ENCODE results near the gene GARIN5A. TPM values are rescaled to one million over a fixed set of nuclear protein-coding genes. Genes with fewer than 3 reads are reported as not detected.

Gene GARIN5A
- total and polyA plus RNA-seq, 5 donors from 2014 or later: 0.39 to 0.83 (median 0.64) TPM; not detected in 2

DNA sequence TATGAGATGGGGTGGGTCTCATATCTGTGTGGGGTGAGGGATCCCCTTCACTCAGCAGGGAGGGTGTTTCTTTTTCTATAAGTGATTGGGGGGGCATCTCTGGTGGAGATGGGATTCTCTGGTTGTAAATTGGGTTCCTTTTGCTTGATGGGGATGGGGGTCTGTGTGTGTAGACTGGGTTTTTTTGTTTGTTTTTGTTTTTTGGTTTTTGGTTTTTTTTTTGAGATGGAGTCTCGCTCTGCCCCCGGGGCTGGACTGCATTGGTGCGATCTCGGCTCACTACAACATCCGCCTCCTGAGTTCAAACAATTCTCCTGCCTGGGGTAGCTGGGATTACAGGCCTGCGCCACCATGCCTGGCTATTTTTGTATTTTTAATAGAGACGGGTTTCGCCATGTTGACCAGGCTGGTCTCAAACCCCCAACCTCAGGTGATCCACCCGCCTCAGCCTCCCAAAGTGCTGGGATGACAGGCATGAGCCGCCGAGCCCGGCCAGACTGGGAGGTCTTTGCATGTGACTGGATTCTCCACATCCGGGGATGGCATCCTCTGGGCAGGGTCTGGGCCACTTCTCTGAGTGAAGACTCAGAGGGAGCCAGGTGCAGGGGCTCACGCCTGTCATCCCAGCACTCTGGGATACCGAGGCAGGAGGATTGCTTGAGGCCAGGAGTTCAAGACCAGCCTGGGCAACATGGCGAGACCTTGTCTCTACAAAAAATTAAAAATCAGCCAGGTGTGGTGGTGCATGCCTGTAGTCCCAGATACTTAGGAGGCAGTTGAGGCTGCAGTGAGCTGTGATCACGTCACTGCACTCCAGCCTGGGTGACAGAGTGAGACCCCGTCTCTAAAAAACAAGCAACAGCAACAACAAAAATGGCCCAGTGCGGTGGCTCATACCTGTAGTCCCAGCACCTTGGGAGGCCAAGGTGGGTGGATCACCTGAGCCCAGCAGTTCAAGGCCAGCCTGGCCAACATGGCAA lies 43.2 kb downstream of the GARIN5A start:
- Mint-ChIP-seq H3K4me1 (peaks cover 0 to 23% (median 7%) of the 10 kb centered on the region in 4 donors), H3K9me3 (peaks cover 0 to 4% (median 0%) of the 10 kb centered on the region in 7 donors), H3K4me3 (peak overlapping the region; percentile 55 to 92 (median 74)), H3K36me3 (no peaks in the 10 kb centered on the region), H3K27ac (no peak overlapping the region), H3K27me3 (peaks cover 41% of the 10 kb centered on the region)
- Histone ChIP-seq H3K27ac (ENCODE audit: insufficient read depth, low read length, poor library complexity, severe bottlenecking) (no peak overlapping the region), H3K4me3 (ENCODE audit: low read depth, low read length) (no peak overlapping the region), H3K36me3 (ENCODE audit: control insufficient read depth, insufficient read depth, low read length) (no peaks in the 10 kb centered on the region), H3K4me1 (ENCODE audit: control insufficient read depth, insufficient read depth, low read length, poor library complexity, severe bottlenecking) (peaks cover 11% of the 10 kb centered on the region), H3K9me3 (ENCODE audit: control insufficient read depth in 2 of 2, low read length in 2 of 2) (no peaks in the 10 kb centered on the region), H3K27me3 (ENCODE audit: control insufficient read depth, insufficient read depth, low read length) (no peaks in the 10 kb centered on the region)
- ATAC-seq (ENCODE audit: low read depth in 2 of 2) (no peak), DNase-seq (no peak)

DNA sequence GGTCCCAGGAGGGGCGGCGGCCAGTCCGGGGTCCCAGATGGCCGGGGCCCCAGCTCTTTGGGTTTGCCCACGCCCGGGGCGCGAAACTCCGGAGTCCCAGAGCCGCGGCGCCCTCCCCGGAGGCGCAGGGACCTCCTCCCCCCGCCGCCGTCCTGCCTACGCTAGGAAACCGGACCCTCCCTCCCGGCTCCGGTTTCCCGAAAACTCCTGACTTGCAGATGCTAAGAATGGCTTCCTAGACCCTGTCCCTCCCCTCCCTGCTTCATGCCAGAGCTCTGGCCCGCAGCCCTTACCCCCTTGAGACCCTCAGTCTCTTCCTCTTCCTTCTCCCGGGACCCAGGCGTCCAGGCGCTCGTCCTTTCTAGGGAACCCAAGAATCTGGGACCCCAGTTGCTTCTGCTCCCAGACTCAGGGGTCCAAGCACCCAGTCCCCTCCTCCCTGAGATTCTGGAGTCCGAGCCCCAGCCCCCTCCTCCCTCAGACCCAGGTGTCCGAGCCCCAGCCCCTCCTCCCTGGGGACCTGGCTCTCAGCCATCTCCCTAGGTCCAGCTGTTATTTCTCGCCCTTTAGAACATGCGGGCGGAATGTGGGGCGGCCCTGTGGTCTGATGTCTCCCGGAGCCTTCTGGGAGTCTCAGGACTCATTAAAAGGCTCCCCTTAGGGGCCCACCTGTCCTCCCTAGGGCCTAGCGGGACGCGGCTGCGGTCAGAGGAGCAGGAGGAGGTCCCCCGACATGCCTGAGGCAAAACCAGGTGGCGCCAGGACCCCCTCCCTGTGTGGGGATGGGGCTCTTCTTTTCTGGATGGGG lies 44.2 kb downstream of the GARIN5A start, which contains the start of gene MYBPC2:
TSS of gene MYBPC2 (plus strand) at position 672 of the 808 bp plus-strand sequence. CDS start at position 734, 62 bp downstream.
- Histone ChIP-seq H3K4me3 (ENCODE audit: low read depth, low read length) (peak within 1 kb of the TSS; percentile 85), H3K27ac (ENCODE audit: insufficient read depth, low read length, poor library complexity, severe bottlenecking) (peak within 1 kb of the TSS; percentile 65), H3K9me3 (ENCODE audit: control insufficient read depth in 2 of 2, low read length in 2 of 2) (no peaks in the 10 kb centered on the region), H3K27me3 (ENCODE audit: control insufficient read depth, insufficient read depth, low read length) (no peaks in the 10 kb centered on the region), H3K4me1 (ENCODE audit: control insufficient read depth, insufficient read depth, low read length, poor library complexity, severe bottlenecking) (peaks cover 11% of the 10 kb centered on the region), H3K36me3 (ENCODE audit: control insufficient read depth, insufficient read depth, low read length) (no peaks in the 10 kb centered on the region)
- H3K27me3 Mint-ChIP-seq: peaks cover 34% of the 10 kb centered on the region
- H3K9me3 Mint-ChIP-seq: peaks cover 0 to 4% (median 0%) of the 10 kb centered on the region in 7 donors
- H3K36me3 Mint-ChIP-seq: no peaks in the 10 kb centered on the region
- no peak for ATAC-seq (ENCODE audit: low read depth in 2 of 2)
- H3K4me3 Mint-ChIP-seq: peak within 1 kb of the TSS; percentile 93 to 96 (median 94)
- peak within 1 kb of the TSS in 2 of 3 donors; percentile 81 to 89 for H3K27ac Mint-ChIP-seq
- DNase-seq: no peak
- peaks cover 0 to 23% (median 7%) of the 10 kb centered on the region in 4 donors for H3K4me1 Mint-ChIP-seq

DNA sequence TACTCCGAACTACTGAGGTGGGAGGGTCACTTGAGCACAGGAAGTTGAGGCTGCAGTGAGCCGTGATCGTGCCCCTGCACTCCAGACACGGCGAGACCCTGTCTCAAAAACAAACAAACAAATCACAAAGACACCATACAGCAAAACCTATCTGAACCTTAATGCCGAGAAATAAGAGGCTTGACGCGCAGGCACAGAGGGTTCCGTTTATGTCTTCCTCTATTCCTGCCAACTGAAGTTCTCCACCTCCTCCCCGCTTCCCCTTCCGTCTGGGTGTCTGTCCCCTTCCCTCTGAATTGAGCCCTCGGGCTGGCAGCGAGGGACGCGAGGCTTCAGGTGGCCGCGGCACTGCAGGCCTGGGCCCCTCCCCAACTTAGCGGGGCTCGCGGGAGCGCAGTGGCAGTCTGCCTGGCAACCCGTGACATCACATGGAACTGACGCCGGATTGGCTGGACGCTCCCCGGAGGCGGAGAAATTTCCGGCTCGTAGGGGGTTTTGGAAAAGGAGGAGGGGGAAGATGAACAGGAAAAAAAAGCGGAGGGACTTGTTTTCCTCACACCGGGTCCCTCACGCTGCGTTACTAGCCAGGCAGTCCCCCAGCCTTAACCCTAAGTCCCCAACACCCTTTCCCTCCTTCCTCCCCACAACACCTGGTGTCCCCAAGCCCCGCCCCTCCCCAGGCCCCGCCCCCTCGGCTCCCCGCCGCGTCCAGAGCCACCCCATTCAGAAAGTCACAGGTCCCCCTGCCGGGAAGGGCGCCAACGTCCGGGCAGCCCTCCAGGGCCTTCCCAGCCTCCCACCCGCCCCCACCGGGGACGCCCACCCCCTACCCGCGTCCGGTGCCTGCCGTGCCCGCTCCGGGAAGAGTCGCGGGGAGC lies 45.1 kb downstream of the GARIN5A start:
- H3K27me3 Mint-ChIP-seq: peaks cover 34% of the 10 kb centered on the region
- no peaks in the 10 kb centered on the region for H3K27me3 ChIP-seq (ENCODE audit: control insufficient read depth, insufficient read depth, low read length)

DNA sequence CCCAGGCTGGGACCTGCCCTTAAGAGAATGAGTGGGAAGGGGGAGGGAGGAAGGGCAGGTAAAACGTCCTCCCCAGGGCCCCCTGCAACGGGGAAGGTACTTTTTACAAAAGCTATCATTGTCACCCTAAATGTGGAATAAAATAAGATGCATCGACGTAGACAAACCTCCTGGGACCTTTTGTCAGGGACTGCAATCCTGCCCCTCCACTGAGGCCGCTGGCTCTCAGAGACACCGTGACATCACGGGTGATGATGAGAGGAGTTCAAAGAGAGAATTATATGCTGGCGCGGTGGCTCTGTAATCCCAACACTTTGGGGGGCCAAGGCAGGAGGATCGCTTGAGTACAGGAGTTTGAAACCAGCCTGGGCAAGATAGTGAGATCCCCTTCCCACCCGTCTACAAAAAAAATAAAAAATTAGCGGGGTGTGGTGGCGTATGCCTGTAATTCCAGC lies 45.7 kb downstream of the GARIN5A start:
- H3K9me3 ChIP-seq (ENCODE audit: control insufficient read depth in 2 of 2, low read length in 2 of 2): no peaks in the 10 kb centered on the region
- H3K4me3 ChIP-seq (ENCODE audit: low read depth, low read length): peak overlapping the region; percentile 85
- no peak for ATAC-seq (ENCODE audit: low read depth in 2 of 2)
- H3K27me3 ChIP-seq (ENCODE audit: control insufficient read depth, insufficient read depth, low read length): no peaks in the 10 kb centered on the region
- H3K36me3 Mint-ChIP-seq: no peaks in the 10 kb centered on the region
- H3K27me3 Mint-ChIP-seq: peaks cover 29% of the 10 kb centered on the region
- H3K4me1 Mint-ChIP-seq: peaks cover 0 to 23% (median 7%) of the 10 kb centered on the region in 4 donors
- no peaks in the 10 kb centered on the region for H3K36me3 ChIP-seq (ENCODE audit: control insufficient read depth, insufficient read depth, low read length)
- H3K4me3 Mint-ChIP-seq: peak overlapping the region; percentile 93 to 96 (median 94)
- DNase-seq: no peak
- H3K4me1 ChIP-seq (ENCODE audit: control insufficient read depth, insufficient read depth, low read length, poor library complexity, severe bottlenecking): peaks cover 11% of the 10 kb centered on the region
- no peak overlapping the region for H3K27ac ChIP-seq (ENCODE audit: insufficient read depth, low read length, poor library complexity, severe bottlenecking)
- H3K27ac Mint-ChIP-seq: peak overlapping the region in 2 of 3 donors; percentile 81 to 89
- H3K9me3 Mint-ChIP-seq: peaks cover 0 to 4% (median 0%) of the 10 kb centered on the region in 7 donors

More for the DNA sequence above, 45.1 kb downstream of the GARIN5A start:
- Mint-ChIP-seq H3K9me3 (peaks cover 0 to 4% (median 0%) of the 10 kb centered on the region in 7 donors), H3K4me1 (peaks cover 0 to 23% (median 7%) of the 10 kb centered on the region in 4 donors), H3K36me3 (no peaks in the 10 kb centered on the region), H3K4me3 (peak overlapping the region; percentile 93 to 96 (median 94)), H3K27ac (peak overlapping the region in 2 of 3 donors; percentile 81 to 89)
- Histone ChIP-seq H3K9me3 (ENCODE audit: control insufficient read depth in 2 of 2, low read length in 2 of 2) (no peaks in the 10 kb centered on the region), H3K36me3 (ENCODE audit: control insufficient read depth, insufficient read depth, low read length) (no peaks in the 10 kb centered on the region), H3K4me1 (ENCODE audit: control insufficient read depth, insufficient read depth, low read length, poor library complexity, severe bottlenecking) (peaks cover 11% of the 10 kb centered on the region), H3K4me3 (ENCODE audit: low read depth, low read length) (peak overlapping the region; percentile 85), H3K27ac (ENCODE audit: insufficient read depth, low read length, poor library complexity, severe bottlenecking) (peak overlapping the region; percentile 65)
- peak; percentile 81 to 87 (median 82) for DNase-seq
- ATAC-seq (ENCODE audit: low read depth in 2 of 2): peak; percentile 88 to 92

DNA sequence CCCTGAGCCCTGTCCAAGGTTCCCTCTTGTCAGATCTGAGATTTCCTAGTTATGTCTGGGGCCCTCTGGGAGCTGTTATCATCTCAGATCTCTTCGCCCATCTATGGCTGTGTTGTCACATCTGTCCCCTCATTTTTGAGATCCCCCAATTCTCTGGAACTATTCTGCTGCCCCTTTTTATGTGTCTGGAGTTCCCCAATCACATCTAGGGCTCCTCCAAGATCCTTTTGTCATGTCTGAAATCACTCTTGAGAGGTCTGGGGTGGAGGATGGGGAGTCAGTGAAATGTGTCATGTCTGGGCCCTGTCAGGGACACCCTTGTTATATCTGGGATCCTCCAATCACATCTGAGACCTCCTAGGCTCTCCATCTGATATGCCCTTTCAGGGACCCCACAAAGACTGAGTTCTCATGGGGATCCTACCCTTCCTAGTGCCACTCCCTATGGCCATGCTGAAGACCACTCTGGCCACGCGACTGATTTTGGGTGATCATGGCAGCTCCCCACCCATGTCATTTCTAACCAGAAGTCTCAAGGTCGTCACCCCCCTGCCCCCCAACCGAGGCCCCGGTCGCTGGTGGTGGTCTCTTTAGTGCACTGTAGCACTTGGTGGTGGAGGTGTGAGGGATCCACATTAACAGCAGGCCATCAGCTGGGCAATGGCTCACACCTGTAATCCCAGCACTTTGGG lies 47.7 kb downstream of the GARIN5A start:
- DNase-seq (no peak), ATAC-seq (ENCODE audit: low read depth in 2 of 2) (no peak)
- Histone ChIP-seq H3K4me1 (ENCODE audit: control insufficient read depth, insufficient read depth, low read length, poor library complexity, severe bottlenecking) (peaks cover 11% of the 10 kb centered on the region), H3K9me3 (ENCODE audit: control insufficient read depth in 2 of 2, low read length in 2 of 2) (no peaks in the 10 kb centered on the region), H3K27ac (ENCODE audit: insufficient read depth, low read length, poor library complexity, severe bottlenecking) (no peak overlapping the region), H3K36me3 (ENCODE audit: control insufficient read depth, insufficient read depth, low read length) (no peaks in the 10 kb centered on the region), H3K4me3 (ENCODE audit: low read depth, low read length) (no peak overlapping the region), H3K27me3 (ENCODE audit: control insufficient read depth, insufficient read depth, low read length) (no peaks in the 10 kb centered on the region)
- peak overlapping the region in 1 of 3 donors; percentile 48 for H3K27ac Mint-ChIP-seq
- H3K27me3 Mint-ChIP-seq: peaks cover 24% of the 10 kb centered on the region
- no peaks in the 10 kb centered on the region for H3K36me3 Mint-ChIP-seq
- peak overlapping the region in 3 of 4 donors; percentile 41 to 65 (median 57) for H3K4me3 Mint-ChIP-seq
- peaks cover 0 to 4% (median 0%) of the 10 kb centered on the region in 7 donors for H3K9me3 Mint-ChIP-seq
- H3K4me1 Mint-ChIP-seq: peaks cover 0 to 23% (median 7%) of the 10 kb centered on the region in 4 donors

DNA sequence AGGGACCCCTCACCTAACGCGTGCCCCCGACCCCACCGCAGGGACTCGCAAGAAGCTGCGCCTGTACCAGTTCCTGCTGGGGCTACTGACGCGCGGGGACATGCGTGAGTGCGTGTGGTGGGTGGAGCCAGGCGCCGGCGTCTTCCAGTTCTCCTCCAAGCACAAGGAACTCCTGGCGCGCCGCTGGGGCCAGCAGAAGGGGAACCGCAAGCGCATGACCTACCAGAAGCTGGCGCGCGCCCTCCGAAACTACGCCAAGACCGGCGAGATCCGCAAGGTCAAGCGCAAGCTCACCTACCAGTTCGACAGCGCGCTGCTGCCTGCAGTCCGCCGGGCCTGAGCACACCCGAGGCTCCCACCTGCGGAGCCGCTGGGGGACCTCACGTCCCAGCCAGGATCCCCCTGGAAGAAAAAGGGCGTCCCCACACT lies 48.6 kb downstream of the GARIN5A start:
- H3K4me3 ChIP-seq (ENCODE audit: low read depth, low read length): no peak overlapping the region
- peaks cover 11% of the 10 kb centered on the region for H3K4me1 ChIP-seq (ENCODE audit: control insufficient read depth, insufficient read depth, low read length, poor library complexity, severe bottlenecking)
- no peaks in the 10 kb centered on the region for H3K27me3 ChIP-seq (ENCODE audit: control insufficient read depth, insufficient read depth, low read length)
- Mint-ChIP-seq H3K36me3 (no peaks in the 10 kb centered on the region), H3K4me1 (peaks cover 0 to 21% (median 5%) of the 10 kb centered on the region in 4 donors), H3K4me3 (peak overlapping the region in 3 of 4 donors; percentile 13 to 56 (median 15)), H3K27ac (no peak overlapping the region), H3K27me3 (peaks cover 20% of the 10 kb centered on the region), H3K9me3 (peaks cover 0 to 4% (median 0%) of the 10 kb centered on the region in 7 donors)
- DNase-seq (peak in 2 of 3 donors; percentile 21 to 44), ATAC-seq (ENCODE audit: low read depth in 2 of 2) (no peak)
- no peaks in the 10 kb centered on the region for H3K36me3 ChIP-seq (ENCODE audit: control insufficient read depth, insufficient read depth, low read length)
- no peak overlapping the region for H3K27ac ChIP-seq (ENCODE audit: insufficient read depth, low read length, poor library complexity, severe bottlenecking)
- H3K9me3 ChIP-seq (ENCODE audit: control insufficient read depth in 2 of 2, low read length in 2 of 2): no peaks in the 10 kb centered on the region

Data from CD4-positive, CD25-positive, alpha-beta regulatory T cell (primary cell).